ENCODE data around the gene ITPRIP.

ITPRIP gene

GRCh38 chr10:104347295-104348045, 9.2 kb upstream of the ITPRIP start:
- no peak for TF ChIP-seq ZNF70 (CRISPR knock-in tag; IDR thresholded peaks at IDR 0.05)
- TF ChIP-seq TOX (CRISPR knock-in tag; IDR thresholded peaks at IDR 0.05; ENCODE audit: borderline replicate concordance): no peak
- no peak for TF ChIP-seq ZFP3 (CRISPR knock-in tag; IDR thresholded peaks at IDR 0.05)
- TF ChIP-seq RARB (CRISPR knock-in tag; IDR thresholded peaks at IDR 0.05): no peak
- no peak for TF ChIP-seq PPARA (CRISPR knock-in tag; IDR thresholded peaks at IDR 0.05; ENCODE audit: borderline replicate concordance)
- ATAC-seq: no peak

- no peak for ATAC-seq
- no peak for TF ChIP-seq CREB5 (CRISPR knock-in tag; IDR thresholded peaks at IDR 0.05; ENCODE audit: low read depth)
- no peak for TF ChIP-seq POU6F1 (CRISPR knock-in tag; IDR thresholded peaks at IDR 0.05; ENCODE audit: borderline replicate concordance, low read depth)
- no peak for TF ChIP-seq GLIS3 (CRISPR knock-in tag; IDR thresholded peaks at IDR 0.05)
- no peak for TF ChIP-seq PATZ1 (CRISPR knock-in tag; IDR thresholded peaks at IDR 0.05; ENCODE audit: borderline replicate concordance)
- TF ChIP-seq TOX (CRISPR knock-in tag; IDR thresholded peaks at IDR 0.05; ENCODE audit: borderline replicate concordance): no peak
- no peak for TF ChIP-seq ZNF8 (CRISPR knock-in tag; IDR thresholded peaks at IDR 0.05)
- TF ChIP-seq RARB (CRISPR knock-in tag; IDR thresholded peaks at IDR 0.05): no peak
- TF ChIP-seq ZFP30 (CRISPR knock-in tag; IDR thresholded peaks at IDR 0.05): no peak
- TF ChIP-seq SNAI2 (CRISPR knock-in tag; IDR thresholded peaks at IDR 0.05): no peak
- TF ChIP-seq TCF4 (CRISPR knock-in tag; IDR thresholded peaks at IDR 0.05; ENCODE audit: borderline replicate concordance): no peak
- no peak for TF ChIP-seq ZFP3 (CRISPR knock-in tag; IDR thresholded peaks at IDR 0.05)
- no peak for TF ChIP-seq TSHZ2 (CRISPR knock-in tag; IDR thresholded peaks at IDR 0.05)
- TF ChIP-seq ZNF565 (CRISPR knock-in tag; conservative IDR thresholded peaks at IDR 0.05; ENCODE audit: low read depth): no peak
- no peak for TF ChIP-seq CSRNP3 (CRISPR knock-in tag; IDR thresholded peaks at IDR 0.05)
- TF ChIP-seq PPARA (CRISPR knock-in tag; IDR thresholded peaks at IDR 0.05; ENCODE audit: borderline replicate concordance): no peak
Observed at GRCh38 chr10:104345941-104346340, 7.7 kb upstream of the ITPRIP start.

GRCh38 chr10:104345515-104345914, 7.2 kb upstream of the ITPRIP start:
- no peak for TF ChIP-seq TCF4 (CRISPR knock-in tag; IDR thresholded peaks at IDR 0.05; ENCODE audit: borderline replicate concordance)
- no peak for TF ChIP-seq ARNTL (CRISPR knock-in tag; IDR thresholded peaks at IDR 0.05; ENCODE audit: borderline replicate concordance, low read depth)
- TF ChIP-seq ZNF70 (CRISPR knock-in tag; IDR thresholded peaks at IDR 0.05): no peak
- TF ChIP-seq ESRRG (CRISPR knock-in tag; IDR thresholded peaks at IDR 0.05): no peak
- TF ChIP-seq BACH2 (CRISPR knock-in tag; IDR thresholded peaks at IDR 0.05; ENCODE audit: borderline replicate concordance): no peak
- TF ChIP-seq PPARA (CRISPR knock-in tag; IDR thresholded peaks at IDR 0.05; ENCODE audit: borderline replicate concordance): no peak
- no peak for TF ChIP-seq POU6F1 (CRISPR knock-in tag; IDR thresholded peaks at IDR 0.05; ENCODE audit: borderline replicate concordance, low read depth)
- TF ChIP-seq ZFP30 (CRISPR knock-in tag; IDR thresholded peaks at IDR 0.05): no peak
- TF ChIP-seq ZNF565 (CRISPR knock-in tag; conservative IDR thresholded peaks at IDR 0.05; ENCODE audit: low read depth): no peak
- no peak for TF ChIP-seq RARB (CRISPR knock-in tag; IDR thresholded peaks at IDR 0.05)
- TF ChIP-seq SNAI2 (CRISPR knock-in tag; IDR thresholded peaks at IDR 0.05): no peak
- ATAC-seq: no peak
